ENCODE measurements around the gene STK32C.
A peak's percentile ranks its signal among the peaks of the same experiment; 100 is the strongest.
"Not testable (repeated sequence)": the region's sequence is repeated elsewhere in the genome, so short reads cannot be mapped to it uniquely, and the experiment has no call there.

Gene STK32C

DNA sequence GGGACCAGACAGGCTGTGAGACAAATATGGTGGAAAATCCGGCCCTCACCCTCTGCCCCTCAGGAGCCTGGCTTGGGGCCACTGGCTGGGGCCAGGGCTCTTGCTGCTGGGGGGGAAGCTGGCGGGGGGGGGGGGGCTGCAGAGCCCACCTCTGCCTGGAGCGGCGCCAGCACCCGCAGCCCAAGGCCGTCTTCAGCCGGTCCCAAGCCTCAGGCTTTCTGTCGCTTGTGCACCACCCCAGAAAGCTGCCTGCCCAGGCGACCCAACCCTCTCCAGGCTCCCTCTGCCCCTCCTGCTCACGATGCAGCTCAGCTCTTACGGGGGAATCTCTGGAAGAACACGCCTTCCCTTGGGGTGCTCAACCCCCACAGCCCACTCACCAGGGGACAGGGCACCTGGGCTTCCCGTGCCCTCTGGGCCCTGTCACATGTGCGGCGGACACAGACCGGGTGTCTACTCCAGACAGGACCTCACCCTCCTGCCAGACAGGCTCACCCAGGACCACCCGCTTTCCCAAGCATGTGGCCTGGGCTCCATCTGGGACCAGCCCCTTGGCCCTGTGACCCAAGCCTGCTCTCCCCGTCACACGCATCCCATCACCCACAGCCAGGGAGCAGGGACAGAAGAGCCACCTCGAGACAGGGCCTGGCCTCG is 77.1 kb downstream of the STK32C start:
- no peak for DNase-seq (ENCODE audit: low spot score)

DNA sequence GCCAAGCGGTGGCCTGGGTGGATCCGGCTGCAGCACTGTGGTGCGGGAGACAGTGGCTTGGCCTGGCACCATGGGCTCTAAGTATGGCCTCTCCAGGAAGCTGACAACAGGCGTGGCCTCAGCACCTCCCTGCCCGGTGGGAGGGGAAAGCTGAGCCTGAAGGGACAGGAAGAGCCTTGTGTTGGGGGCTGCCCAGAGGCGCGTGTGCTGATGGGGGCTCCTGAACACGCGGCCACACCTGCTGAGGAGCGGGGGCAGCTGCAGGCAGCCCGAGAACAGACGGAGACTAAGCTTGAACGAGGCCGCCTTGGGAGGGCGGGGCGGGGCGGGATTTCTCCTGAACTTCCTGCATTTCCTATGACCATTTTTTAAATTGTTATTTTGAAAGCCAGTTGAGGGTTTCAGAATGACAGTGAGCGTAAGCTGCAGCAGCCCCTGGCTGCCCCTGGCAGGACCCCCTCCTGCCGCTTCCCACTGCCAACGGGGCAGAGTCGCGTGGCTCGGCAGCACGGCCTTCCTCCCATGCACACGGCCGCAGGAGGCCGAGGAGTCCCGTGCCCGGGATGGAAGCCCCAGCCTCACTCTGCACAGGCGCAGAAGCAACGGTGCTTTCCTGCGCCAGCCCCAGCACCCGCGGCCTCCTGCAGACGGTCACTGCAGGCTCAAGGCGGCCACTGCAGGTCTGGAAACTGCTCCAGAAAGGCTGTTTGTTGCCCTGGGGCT is 77.8 kb downstream of the STK32C start:
- no peak for DNase-seq (ENCODE audit: low spot score)

DNA sequence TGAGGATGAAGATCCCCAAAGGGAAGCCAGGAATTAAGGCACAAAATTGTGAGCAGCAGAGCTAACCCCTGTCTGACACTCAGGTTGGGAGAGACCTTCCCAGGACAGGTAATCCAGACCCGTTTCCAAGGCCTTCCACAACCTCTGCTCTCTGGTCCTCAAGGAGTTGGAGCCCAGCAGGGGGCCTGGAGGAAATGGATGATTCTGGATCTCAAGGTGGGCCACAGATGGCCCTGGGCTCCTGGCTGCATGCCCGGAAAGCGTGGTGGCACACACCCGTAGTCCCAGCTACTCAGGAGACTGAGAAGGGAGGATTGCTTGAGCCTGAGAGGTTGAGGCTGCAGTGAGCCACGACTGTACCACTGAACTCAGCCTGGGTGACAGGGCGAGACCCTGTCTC is 78.7 kb downstream of the STK32C start:
- no peak for DNase-seq (ENCODE audit: low spot score)

DNA sequence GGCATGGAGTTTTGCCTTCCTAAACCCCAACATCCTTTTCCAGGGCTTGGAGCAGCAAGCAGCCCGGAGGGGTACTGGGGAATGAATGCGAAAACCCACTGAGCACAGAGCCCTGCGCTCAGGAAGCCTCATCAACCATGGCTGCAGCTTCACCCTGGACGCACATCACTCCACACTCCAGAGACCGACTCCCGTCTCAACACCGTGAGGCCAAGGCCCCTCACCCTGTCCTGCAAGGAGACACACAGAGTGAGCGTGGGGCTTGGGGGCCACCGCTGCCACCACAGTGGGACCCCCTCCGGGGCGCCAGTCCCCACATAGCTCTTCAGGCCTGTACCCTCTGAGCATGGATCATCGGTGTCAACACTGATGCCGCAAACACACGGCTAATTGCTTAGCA is 79.1 kb downstream of the STK32C start:
- no peak for DNase-seq (ENCODE audit: low spot score)

DNA sequence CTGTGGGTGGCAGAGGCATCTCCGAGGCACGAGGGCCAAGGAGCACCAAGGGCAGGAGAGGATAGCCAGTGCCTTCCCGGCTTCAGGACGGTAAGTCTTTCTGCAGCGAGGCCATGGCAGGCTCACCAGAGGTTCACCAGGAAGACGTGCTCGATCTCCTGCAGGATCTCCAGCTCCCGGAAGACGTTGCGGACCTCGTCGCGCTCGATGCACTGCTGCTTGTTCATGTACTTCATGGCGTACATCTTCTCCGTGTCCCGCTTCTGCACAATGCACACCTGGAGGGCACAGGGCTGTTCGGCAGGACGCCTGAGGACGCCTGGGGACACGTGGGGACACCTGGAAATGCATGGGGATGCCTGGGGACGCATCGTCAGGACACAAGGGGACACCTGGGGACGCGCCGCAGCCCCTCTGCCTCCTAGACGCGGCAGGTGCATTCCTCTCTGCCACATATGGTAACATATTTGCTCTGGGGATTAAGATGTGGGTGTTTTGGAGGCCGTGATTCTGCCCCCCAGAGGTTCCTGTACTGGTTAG is 79.8 kb downstream of the STK32C start:
- DNase-seq (ENCODE audit: low spot score): no peak

DNA sequence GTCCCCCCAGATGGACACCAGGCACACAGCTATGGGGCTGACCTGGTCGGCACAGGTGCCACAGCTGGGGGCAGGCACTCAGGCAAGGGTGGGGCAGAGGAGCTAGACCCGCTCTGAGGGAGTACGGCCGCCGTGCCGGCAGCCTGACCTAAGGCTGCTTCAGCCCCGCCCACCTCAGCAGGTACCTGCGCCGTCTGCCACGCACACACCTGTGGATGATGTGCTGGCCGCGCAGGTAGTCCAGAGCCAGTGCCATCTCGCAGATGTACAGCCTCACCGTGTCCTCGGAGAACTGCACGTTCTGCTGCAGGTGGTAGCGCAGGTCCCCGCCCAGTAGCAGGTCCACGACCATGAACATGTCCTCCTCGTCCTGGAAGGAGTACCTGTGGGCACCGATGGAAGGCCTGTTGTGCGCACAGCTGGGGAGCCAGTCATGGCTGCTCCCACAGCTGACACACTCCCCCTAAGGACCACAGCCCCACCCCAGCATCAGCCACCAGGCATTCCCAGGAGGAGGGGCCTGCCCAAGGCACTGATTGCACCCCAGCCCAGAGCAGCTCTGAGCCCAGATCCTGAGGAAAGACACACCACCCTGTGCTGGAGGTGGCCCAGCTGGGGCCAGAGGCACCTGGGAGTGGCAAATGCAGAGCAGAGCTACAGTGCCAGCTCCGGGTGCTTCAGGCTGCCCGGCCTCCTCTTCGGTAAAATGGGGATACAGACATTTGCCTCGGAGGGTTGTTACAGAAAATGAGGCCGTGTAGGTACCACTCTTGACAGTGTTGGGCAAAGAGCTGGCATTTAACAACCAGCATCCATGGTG is 81.0 kb downstream of the STK32C start:
- no peak for DNase-seq (ENCODE audit: low spot score)

DNA sequence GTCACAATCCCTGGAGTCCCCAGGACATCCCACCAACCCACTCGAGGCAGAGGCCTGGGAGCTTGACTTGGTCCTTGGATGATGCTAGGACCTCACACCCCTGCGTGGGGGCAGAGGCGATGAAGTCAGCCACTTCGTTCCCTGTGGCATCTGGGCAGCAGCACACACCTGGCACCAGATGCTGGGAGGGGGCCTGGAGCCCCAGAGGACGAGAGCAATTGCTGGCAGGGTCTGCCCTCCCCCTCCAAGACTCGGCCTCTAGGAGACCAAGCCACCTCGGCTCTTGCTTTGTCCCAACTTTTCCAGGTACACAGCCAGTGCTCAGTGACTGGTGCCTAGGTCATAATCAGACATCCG is 81.9 kb downstream of the STK32C start:
- DNase-seq (ENCODE audit: low spot score): no peak

DNA sequence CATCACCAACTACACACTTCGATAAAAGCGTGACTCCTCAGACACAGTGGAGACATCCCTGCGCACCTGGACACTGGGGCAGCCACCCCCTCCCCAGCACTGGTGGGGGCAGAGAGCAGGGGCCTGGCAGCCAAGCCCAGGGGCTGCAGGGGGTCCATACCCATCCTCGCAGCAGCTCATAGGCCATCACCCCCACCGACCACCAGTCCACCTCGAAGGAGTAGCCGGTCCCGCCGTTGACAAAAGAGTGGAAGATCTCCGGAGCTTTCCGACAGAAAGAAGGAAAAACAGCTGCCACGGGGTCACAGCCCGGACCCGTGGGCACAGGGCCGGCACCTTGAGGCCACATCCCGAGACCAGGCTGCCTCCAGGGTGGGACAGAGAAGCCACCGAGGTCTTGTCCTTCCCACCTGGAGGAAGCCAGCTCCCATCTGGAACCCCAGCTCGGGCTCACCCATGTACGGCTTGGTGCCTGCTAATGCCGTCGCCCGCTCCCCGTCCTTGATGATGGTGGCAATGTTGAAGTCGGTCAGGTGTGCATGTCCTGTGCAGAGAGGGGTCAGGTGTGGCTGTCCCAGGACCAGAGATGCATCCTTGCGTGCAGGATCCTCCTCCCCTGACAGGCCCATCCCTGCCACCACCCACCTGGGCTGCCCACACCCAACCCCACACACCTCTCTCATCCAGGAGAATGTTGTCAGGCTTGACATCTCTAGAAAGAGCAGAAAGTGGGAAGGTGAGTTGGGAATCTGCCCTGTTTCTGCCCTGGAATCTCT is 82.5 kb downstream of the STK32C start:
- no peak for DNase-seq (ENCODE audit: low spot score)

DNA sequence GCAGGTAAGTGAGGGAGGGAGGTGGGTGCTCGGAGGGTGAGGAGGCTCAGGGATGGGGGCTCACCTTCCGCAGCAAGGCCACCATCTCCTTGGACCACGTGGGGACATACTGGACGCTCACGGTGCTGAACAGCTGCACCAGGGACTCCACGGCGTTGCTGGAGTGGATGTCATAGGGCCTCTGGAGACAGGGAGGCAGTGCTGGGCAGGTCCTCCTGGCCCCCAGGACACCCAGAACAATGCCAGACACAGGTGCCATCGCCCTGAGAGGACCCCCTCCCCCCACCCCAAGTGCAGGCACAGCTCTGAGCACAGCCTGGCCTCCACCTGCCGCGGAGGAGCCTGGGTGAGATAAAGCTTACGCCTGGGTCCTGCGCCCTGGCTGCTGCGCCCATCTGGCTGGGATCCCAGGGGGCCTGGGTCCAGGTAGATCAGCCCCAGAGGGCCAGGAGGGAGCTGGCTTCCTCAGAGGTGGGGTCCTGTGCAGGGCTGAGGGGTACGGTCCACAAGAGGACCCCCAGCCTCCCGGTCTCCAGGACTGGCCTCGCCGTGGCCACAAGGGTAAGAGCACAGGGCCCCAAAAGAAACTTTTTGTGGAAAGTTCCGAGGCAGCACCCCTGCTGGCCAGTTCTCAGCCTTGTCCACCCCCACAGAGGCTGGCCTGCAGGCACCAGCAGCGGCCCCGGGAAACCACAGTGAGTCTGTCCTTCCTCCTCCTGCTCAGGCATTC is 83.2 kb downstream of the STK32C start:
- DNase-seq (ENCODE audit: low spot score): no peak

DNA sequence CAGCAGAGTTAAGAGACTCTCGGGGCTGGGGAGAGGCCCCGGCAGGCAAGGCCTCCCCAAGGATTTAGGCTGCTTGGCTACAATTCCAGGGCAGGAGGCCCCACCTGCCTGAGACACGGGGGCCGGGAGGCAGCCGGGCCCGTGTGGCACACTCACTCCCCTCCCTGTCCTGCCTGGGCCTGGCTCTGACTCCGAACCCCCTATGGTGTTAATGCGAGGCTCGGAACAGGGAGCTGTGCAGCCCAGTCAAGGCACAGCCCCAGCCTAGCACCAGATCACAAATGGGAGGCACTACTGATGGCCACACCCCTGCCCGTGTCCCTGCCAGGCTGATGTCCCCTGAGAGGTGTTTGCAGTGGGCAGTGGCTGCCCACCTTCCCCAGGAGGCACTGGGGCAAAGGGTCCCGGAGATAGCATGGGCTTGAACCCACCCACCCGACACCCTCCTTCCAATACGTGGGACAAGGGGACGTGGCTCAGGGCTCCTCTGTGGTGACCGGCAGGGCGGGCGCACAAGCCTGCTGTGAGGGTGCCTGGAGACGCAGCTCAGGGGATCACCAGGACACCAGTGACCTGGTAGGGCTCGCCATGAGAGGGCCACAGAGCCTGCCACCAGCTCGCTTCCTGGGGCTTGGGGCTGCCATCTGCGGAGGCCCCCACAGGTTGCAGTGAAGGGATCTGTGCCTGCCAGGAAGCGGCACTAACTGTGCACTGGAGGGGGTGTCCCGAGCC is 84.0 kb downstream of the STK32C start:
- DNase-seq (ENCODE audit: low spot score): no peak

DNA sequence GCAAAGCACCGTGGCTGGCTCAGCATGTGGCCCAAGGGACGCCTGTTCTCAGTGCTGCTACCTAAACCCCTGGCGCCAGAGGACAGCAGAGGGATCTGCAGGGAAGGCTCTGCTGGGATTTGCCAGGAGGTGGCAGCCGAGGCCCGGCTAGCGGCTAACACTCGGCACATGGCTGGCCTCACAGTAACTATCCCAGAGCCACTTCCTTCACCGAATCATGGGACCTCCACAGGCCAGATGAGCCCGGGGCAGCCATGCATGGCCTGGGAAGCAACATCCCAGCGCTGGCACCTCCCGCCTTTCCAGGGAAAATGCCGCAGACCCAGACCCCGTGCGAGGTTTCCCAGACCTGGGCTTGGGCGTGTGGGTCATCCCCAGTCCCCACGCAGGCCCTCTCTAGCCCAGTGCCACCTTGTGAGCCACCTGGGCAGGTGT is 84.6 kb downstream of the STK32C start:
- DNase-seq (ENCODE audit: low spot score): peak; percentile 42

DNA sequence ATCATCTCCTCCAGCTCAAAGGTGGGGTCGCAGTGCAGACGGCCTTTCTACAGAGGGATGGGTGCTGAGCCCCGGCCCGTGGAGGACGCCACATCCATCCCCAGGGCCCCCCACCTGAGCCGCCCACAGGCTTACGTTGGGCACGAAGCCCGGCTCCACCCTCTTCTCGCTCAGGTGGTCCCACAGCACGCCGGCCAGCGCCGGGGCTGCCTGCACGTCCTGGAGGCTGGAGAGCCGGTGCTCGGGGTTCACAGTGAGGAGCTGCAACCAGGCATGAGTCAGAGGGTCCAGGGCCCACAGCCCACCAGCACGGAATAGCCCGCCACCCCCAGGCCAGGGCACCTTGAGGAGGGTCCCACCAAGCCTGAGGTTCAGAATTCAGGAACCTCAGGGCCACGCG is 85.0 kb downstream of the STK32C start:
- DNase-seq (ENCODE audit: low spot score): no peak

DNA sequence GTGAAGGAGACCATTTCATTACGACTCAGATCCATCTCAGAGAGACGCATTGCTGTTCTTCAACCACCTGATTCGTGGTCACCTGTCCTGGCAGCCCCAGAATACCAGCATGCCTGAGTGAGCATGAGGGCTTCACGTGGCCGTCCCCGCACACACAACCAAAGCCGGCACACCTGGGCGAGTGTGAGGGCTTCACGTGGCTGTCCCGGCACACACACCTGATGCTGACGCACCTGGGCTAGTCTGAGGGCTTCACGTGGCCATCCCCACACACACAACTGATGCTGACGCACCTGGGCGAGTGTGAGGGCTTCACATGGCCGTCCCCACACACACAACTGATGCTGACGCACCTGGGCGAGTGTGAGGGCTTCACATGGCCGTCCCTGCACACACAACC is 86.8 kb downstream of the STK32C start:
- DNase-seq (ENCODE audit: low spot score): not testable (repeated sequence)

DNA sequence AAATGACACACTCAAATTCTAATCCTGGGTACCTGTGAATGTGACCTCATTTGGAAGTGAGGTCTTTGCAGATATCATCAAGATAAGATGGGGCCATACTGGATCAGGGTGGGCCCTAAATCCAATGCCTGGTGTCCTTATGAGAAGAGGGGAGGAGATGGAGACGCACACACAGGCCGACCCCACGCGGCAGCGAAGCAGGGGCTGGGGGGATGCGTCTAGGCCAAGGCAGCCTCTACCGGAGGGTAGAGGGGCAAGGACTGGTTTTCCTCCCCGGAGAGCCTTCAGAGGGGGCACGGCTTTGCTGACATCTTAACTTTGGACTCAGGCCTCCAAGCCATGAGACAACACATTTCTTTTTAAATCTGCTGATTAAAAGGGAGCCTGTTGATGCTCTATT is 87.7 kb downstream of the STK32C start:
- DNase-seq (ENCODE audit: low spot score): no peak

DNA sequence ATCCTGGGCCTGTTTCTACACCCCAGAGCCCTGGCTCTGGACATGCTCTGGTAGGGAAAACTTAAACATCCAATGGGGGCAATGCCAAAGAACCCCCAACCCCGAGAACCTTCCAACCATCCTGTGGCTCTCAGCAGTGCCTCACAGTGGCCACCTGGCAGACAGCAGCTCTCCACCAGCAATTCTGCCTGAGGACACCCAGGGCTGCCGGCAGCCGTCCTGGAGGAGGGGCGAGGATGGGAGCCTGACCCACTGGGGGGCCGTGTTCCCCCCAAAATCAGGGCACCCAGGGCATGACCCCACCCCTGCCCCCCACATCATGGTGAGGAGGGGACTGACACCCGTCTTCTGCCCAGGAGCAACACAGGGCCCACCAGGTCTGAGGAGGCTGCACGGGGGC is 88.3 kb downstream of the STK32C start:
- DNase-seq (ENCODE audit: low spot score): no peak

DNA sequence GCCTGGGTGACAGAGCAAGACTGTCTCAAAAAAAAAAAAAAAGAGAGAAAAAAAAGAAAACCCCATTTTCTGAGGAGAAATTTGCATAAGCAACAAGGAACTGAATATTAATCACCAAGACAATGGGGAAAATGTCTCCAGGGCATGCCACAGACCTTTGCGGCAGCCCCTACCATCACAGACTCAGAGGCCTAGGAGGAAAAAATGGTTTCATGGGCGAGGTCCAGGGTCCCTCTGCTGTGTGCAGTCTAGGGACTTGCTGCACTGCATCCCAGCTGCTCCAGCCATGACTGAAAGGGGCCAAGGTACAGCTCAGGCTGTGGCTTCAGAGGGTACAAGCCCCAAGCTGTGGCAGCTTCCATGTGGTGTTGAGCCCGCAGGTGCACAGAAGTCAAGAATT is 91.3 kb downstream of the STK32C start:
- not testable (repeated sequence) for DNase-seq (ENCODE audit: low spot score)

DNA sequence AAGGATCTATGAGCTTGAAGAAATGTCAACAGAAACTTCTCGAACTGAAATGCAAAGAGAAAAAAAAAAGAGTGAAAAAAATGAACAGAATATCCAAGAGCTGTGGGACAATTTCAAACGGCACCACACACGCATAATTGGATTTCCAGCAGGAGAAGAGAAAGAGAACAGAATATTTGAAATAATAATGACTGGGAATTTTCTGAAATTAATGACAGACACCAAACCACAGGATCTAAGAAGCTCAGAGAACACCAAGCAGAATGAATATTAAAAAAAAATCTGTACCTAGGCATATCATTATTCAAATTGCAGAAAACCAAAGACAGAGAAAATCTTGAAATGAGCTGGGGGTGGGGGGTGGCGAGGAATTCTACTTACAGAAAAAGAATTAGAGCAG is 93.8 kb downstream of the STK32C start:
- no peak for DNase-seq (ENCODE audit: low spot score)

DNA sequence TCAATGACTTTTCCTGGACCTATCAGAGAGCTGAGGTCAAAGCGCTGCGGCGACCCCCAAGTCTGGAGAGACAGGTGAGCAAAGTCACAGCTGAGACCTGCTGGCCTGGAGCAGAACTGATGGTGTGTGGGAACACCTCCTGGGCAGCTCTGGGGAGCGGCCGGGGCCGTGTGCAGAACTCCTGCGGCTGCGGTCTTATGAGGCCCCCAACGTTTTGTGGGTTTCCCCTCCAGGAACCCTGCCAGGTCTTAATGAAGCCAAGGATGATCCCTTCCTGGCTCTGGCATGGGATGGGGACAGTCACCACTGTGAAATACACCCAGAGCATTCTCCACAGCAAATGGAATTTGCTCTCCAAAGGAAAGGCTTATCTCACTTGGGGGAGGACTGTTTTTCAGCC is 94.9 kb downstream of the STK32C start:
- no peak for DNase-seq (ENCODE audit: low spot score)

DNA sequence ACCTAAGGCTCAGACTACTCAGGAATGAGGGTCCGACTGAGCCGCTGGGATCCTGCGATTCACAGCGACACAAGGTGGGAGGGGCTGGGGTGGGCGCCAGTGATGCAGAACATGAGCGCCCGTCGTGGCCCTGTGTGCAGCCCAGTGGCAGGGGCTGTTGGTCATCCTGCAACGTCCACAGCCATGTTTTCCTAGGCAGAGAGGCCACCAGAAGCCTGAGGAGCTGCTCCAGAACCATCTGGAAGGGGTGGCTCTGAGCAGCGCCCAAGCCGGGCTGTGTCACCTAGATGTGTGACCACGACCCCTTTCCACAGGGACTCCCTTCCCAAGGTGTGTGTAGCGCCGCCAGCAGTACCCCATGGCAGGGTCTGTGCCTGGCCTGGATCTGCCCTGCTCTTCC is 96.5 kb downstream of the STK32C start:
- no peak for DNase-seq (ENCODE audit: low spot score)

DNA sequence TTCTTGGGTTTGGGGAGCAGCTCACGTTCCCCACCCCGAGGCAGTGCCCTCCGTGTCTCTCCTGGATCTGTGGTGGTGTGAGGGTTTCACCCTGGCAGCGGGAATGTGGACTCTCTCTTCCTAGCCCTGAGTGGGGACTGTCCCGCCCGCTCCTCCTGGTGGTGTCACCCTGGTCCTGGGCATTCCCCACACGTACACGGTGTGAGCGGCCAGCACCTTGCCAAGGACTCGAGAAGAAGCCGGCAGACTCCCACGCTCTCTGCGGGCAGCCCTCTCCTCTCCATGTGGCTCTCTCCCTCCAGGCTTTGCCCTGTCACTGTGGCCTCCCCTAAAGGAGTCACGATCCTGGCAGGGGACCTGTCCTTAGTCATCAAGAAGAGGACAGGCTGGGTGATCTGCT is 97.0 kb downstream of the STK32C start:
- no peak for DNase-seq (ENCODE audit: low spot score)

Data from LoVo (cell line).